ENCODE measurements around the gene EFHC1. TPM values are rescaled to one million over a fixed set of nuclear protein-coding genes. Genes with fewer than 3 reads are reported as not detected.

The EFHC1 gene
- total and polyA plus RNA-seq, 10 donors = 9.3 to 40.3 (median 16.8) TPM

- intact Hi-C loops (cut with DNase I; ENCODE audit: low total_unique reads) = no loop called here
- Histone ChIP-seq H3K27me3 (replicated peaks in 1 of 7) (no peaks in the 10 kb centered on the region), H3K36me3 (peaks cover 0 to under 1% (median 0%) of the 10 kb centered on the region in 6 donors), H3K4me3 (no peak overlapping the region), H3K4me1 (peaks cover 12 to 96% (median 72%) of the 10 kb centered on the region in 6 donors), H3K9me3 (no peaks in the 10 kb centered on the region), H3K27ac (no peak overlapping the region)
- 78 to 87% (median 83%) methylated on average over 8 of the region's 8 CpGs for WGBS, 5 donors
- no peak for DNase-seq
- TF ChIP-seq CTCF (IDR thresholded peaks at IDR 0.05 in 8 of 11, conservative IDR thresholded peaks at IDR 0.05 in 3 of 11) (no peak), POLR2AphosphoS5 (IDR thresholded peaks at IDR 0.05) (no peak), POLR2A (IDR thresholded peaks at IDR 0.05) (no peak)
These were observed 150.2 kb downstream of the EFHC1 start for GRCh38 chr6:52570291-52570700.

- H3K4me3 ChIP-seq = peak overlapping the region in 1 of 8 donors; percentile 8
- peaks cover 21 to 98% (median 75%) of the 10 kb centered on the region in 6 donors for H3K4me1 ChIP-seq
- no peak for DNase-seq
- H3K36me3 ChIP-seq = no peaks in the 10 kb centered on the region
- no peak for TF ChIP-seq CTCF (IDR thresholded peaks at IDR 0.05 in 8 of 11, conservative IDR thresholded peaks at IDR 0.05 in 3 of 11)
- TF ChIP-seq POLR2AphosphoS5 (IDR thresholded peaks at IDR 0.05) = no peak
- TF ChIP-seq POLR2A (IDR thresholded peaks at IDR 0.05) = no peak
- no peaks in the 10 kb centered on the region for H3K27me3 ChIP-seq (replicated peaks in 1 of 7)
- H3K27ac ChIP-seq = peak overlapping the region in 1 of 8 donors; percentile 6
- H3K9me3 ChIP-seq = no peaks in the 10 kb centered on the region
- 69 to 90% (median 86%) methylated on average over 10 of the region's 10 CpGs for WGBS, 5 donors
- intact Hi-C loops (cut with DNase I; ENCODE audit: low total_unique reads) = no loop called here
These were observed 151.1 kb downstream of the EFHC1 start for GRCh38 chr6:52571099-52571755.

- intact Hi-C loops (cut with DNase I; ENCODE audit: low total_unique reads) = no loop called here
- peak overlapping the region in 1 of 8 donors; percentile 87 for H3K4me3 ChIP-seq
These were observed 152.4 kb downstream of the EFHC1 start for GRCh38 chr6:52572536-52572935.

More at GRCh38 chr6:52572536-52572935, 152.4 kb downstream of the EFHC1 start:
- no peak for TF ChIP-seq CTCF (IDR thresholded peaks at IDR 0.05 in 8 of 11, conservative IDR thresholded peaks at IDR 0.05 in 3 of 11)
- no peak for TF ChIP-seq POLR2AphosphoS5 (IDR thresholded peaks at IDR 0.05)
- H3K9me3 ChIP-seq = no peaks in the 10 kb centered on the region
- no peaks in the 10 kb centered on the region for H3K36me3 ChIP-seq
- 91 to 98% (median 95%) methylated on average over 4 of the region's 4 CpGs for WGBS, 5 donors
- no peak for DNase-seq
- peaks cover 22 to 93% (median 69%) of the 10 kb centered on the region in 6 donors for H3K4me1 ChIP-seq
- H3K27me3 ChIP-seq (replicated peaks in 1 of 7) = no peaks in the 10 kb centered on the region
- H3K27ac ChIP-seq = peak overlapping the region in 4 of 8 donors; percentile 98 to 99 (median 99)
